HepG2 (cell line): ENCODE data around the gene GPR37L1. TPM values are rescaled to one million over a fixed set of nuclear protein-coding genes. Genes with fewer than 3 reads are reported as not detected.

Experiments used
- AHR ChIP-seq: IDR thresholded peaks from 2 replicates; pipeline ENCODE4 v1.6.1; 2018; ENCODE audit warnings: missing genetic modification reagents, missing compliant biosample characterization
- ETV6 ChIP-seq: sonication (generic); formaldehyde crosslinking; conservative IDR thresholded peaks from 2 replicates; pipeline ENCODE4 v1.4.0; 2020; ENCODE audit warnings: missing genetic modification reagents
- LBX2 ChIP-seq: sonication (generic); formaldehyde crosslinking; IDR thresholded peaks from 2 replicates; pipeline ENCODE4 v1.5.0; 2020; ENCODE audit warnings: missing genetic modification reagents, mild to moderate bottlenecking, borderline replicate concordance
- PAXIP1 ChIP-seq: sonication (generic); formaldehyde crosslinking; conservative IDR thresholded peaks from 2 replicates; pipeline ENCODE4 v1.4.0; 2020; ENCODE audit warnings: mild to moderate bottlenecking, missing genetic modification reagents, moderate library complexity
- PRDM15 ChIP-seq: sonication (generic); formaldehyde crosslinking; IDR thresholded peaks from 2 replicates; pipeline ENCODE4 v1.4.0; 2020; ENCODE audit warnings: missing genetic modification reagents
- STAT6 ChIP-seq: sonication (generic); formaldehyde crosslinking; IDR thresholded peaks from 2 replicates; pipeline ENCODE4 v1.4.0; 2020; ENCODE audit warnings: missing genetic modification reagents, mild to moderate bottlenecking, borderline replicate concordance
- ZBTB46 ChIP-seq: sonication (generic); formaldehyde crosslinking; IDR thresholded peaks from 2 replicates; pipeline ENCODE4 v1.4.0; 2020; ENCODE audit warnings: mild to moderate bottlenecking, missing genetic modification reagents, borderline replicate concordance
- ZNF275 ChIP-seq: sonication (generic); formaldehyde crosslinking; IDR thresholded peaks from 2 replicates; pipeline ENCODE4 v1.8.0; 2022; ENCODE audit warnings: missing genetic modification reagents, mild to moderate bottlenecking, inconsistent platforms, borderline replicate concordance
- ZNF276 ChIP-seq: sonication (generic); formaldehyde crosslinking; IDR thresholded peaks from 2 replicates; pipeline ENCODE4 v1.4.0; 2020; ENCODE audit warnings: mild to moderate bottlenecking, low read depth, missing genetic modification reagents
- polyA plus RNA-seq, 8 experiments: library from polyadenylated mRNA; depleted of rRNA in 3 of 8; stranded (reverse) in 7 of 8; unstranded in 1 of 8; fragments of >200 nt; fragmentation: Illumina TruSeq in 4 of 8; extraction: Trizol in 4 of 8; gene quantifications; 2 replicates each; pipeline versions ENCODE4 v1.2.1 to v1.2.3, GENCODE V29; 2011 to 2016; ENCODE audit warnings: low read depth in 4 of 8, missing spikeins in 1 of 8, mixed read lengths in 1 of 8; ENCODE audit not compliant: insufficient read depth in 1 of 8
- total RNA-seq, 5 experiments: library from RNA; depleted of rRNA; stranded (reverse); fragments of >200 nt; fragmentation: Illumina TruSeq; extraction: Trizol; gene quantifications; 2 replicates each; pipeline ENCODE4 v1.2.3, GENCODE V29; 2016; ENCODE audit warnings: low read depth in 1 of 5

GPR37L1 gene
- total and polyA plus RNA-seq, 2 of the 13 experiments (the other 11 are each of a cell fraction or from before 2014, with no cell fraction given), result 0.13 TPM; not detected in 1

GRCh38 chr1:202131956-202132821 lies 9.5 kb downstream of the GPR37L1 start (continued):
- no peak for TF ChIP-seq ZBTB46 (CRISPR knock-in tag)
- no peak for TF ChIP-seq STAT6 (CRISPR knock-in tag)
- no peak for TF ChIP-seq LBX2 (CRISPR knock-in tag)
- no peak for TF ChIP-seq AHR (CRISPR knock-in tag)
- TF ChIP-seq ZNF276 (CRISPR knock-in tag), result no peak
- TF ChIP-seq PAXIP1 (CRISPR knock-in tag), result no peak
- TF ChIP-seq ZNF275, result no peak
- no peak for TF ChIP-seq ETV6 (CRISPR knock-in tag)
- TF ChIP-seq PRDM15, result no peak
